MM.1S (cell line): ENCODE results near the gene COA4.

Experiments
- DNase-seq: peaks from one replicate; pipeline ENCODE4 v3.0.0-alpha.2; 2015
- H2AFZ ChIP-seq: fragments of 300-600 bp; sonication (generic); 2 replicates; pipeline ENCODE4 v1.6.0; 2016; ENCODE audit warnings: antibody characterized with exemption, low read length
- H3F3A ChIP-seq: fragments of 300-600 bp; sonication (generic); 2 replicates; pipeline ENCODE4 v1.6.1; 2016; ENCODE audit warnings: mild to moderate bottlenecking, antibody characterized with exemption, low read length, moderate library complexity, mixed read lengths; ENCODE audit not compliant: insufficient read depth
- H3K27ac ChIP-seq: fragments of 300-600 bp; sonication (generic); 2 replicates; pipeline ENCODE4 v1.5.1; 2016; ENCODE audit warnings: mild to moderate bottlenecking, low read length
- H3K27me3 ChIP-seq: fragments of 300-600 bp; sonication (generic); replicated peaks from 2 replicates; pipeline ENCODE4 v1.6.0; 2016; ENCODE audit warnings: low read length; ENCODE audit not compliant: insufficient read depth
- H3K36me3 ChIP-seq: fragments of 300-600 bp; sonication (generic); replicated peaks from 2 replicates; pipeline ENCODE4 v1.6.1; 2016; ENCODE audit warnings: mild to moderate bottlenecking, low read length, mixed read lengths; ENCODE audit not compliant: insufficient read depth
- H3K4me1 ChIP-seq: fragments of 300-600 bp; sonication (generic); 2 replicates; pipeline ENCODE4 v1.6.1; 2016; ENCODE audit warnings: low read length, mixed read lengths
- H3K4me2 ChIP-seq: fragments of 300-600 bp; sonication (generic); 2 replicates; pipeline ENCODE4 v1.6.0; 2016; ENCODE audit warnings: low read depth, low read length
- H3K4me3 ChIP-seq: fragments of 300-600 bp; sonication (generic); 2 replicates; pipeline ENCODE4 v1.5.1; 2016; ENCODE audit warnings: low read length, mixed read lengths
- H3K79me2 ChIP-seq: fragments of 300-600 bp; sonication (generic); 2 replicates; pipeline ENCODE4 v1.6.1; 2016; ENCODE audit warnings: mixed run types, low read length, mixed read lengths
- H3K9ac ChIP-seq: fragments of 300-600 bp; sonication (generic); 2 replicates; pipeline ENCODE4 v1.6.1; 2016; ENCODE audit warnings: low read length, mixed read lengths
- H3K9me2 ChIP-seq: fragments of 300-600 bp; sonication (generic); replicated peaks from 2 replicates; pipeline ENCODE4 v1.6.1; 2016; ENCODE audit warnings: mild to moderate bottlenecking, low read length, mixed read lengths; ENCODE audit not compliant: insufficient read depth
- H3K9me3 ChIP-seq: fragments of 300-600 bp; sonication (generic); replicated peaks from 2 replicates; pipeline ENCODE4 v1.6.1; 2016; ENCODE audit warnings: mild to moderate bottlenecking, low read length, mixed read lengths; ENCODE audit not compliant: insufficient read depth
- H4K20me1 ChIP-seq: fragments of 300-600 bp; sonication (generic); 2 replicates; pipeline ENCODE4 v1.6.1; 2016; ENCODE audit warnings: mild to moderate bottlenecking, low read length, moderate library complexity, mixed read lengths; ENCODE audit not compliant: insufficient read depth
- EZH2 ChIP-seq: fragments of 300-600 bp; sonication (generic); optimal IDR thresholded peaks from 2 replicates; pipeline ENCODE3; 2017; ENCODE audit warnings: low read depth, mild to moderate bottlenecking, antibody characterized with exemption, low read length, mixed read lengths
- EZH2phosphoT487 ChIP-seq: fragments of 300-600 bp; sonication (generic); IDR thresholded peaks from 2 replicates; pipeline ENCODE4 v1.6.1; 2018; ENCODE audit warnings: antibody characterized with exemption, low read length
- TF ChIP-seq, protein P1 (sequence below): fragments of 300-600 bp; sonication (generic); IDR thresholded peaks from 2 replicates; pipeline ENCODE4 v1.5.1; 2016; ENCODE audit warnings: antibody characterized with exemption, low read length, mixed read lengths

Gene COA4

DNA sequence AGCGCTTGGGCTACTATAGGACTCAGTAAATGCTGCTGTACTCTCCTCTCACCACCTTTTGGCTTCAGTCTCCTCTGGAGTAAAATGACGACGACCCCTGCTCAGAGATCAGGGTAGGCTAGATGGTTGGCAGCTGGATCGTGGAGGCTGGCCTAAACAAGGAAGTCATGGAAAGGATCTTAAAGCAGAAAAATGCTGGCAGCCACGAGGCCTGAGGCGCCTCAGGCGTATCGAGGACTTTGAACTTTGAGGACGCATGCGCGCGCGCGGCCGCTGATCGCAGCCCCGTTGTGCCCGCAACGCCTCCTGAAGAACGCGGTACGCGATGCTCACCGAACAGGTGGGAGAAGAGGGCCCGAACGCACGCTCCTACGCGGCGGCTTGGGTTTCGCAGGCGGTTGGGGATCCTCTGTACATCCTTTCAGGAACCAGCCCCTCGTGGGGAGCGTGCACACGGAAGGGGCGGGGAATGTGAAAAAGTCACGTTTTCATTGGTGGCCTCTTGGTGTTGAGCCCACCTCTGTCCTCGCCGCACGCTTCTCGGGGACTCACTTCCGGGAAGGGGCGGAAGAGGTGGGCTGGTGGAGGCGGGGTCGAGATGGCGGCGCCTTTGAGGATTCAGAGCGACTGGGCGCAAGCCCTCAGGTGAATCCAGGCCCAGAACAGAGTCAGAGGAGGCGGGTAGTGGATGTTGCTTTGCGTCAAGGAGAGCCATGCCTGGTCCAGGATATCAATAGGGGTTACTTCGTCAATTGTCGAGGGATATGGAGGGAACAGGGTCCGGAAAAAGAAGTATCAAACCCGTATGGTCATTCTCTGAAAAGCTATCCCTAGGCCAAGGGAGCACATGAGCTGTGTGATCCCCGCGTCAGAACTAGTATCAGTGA, at the start of gene COA4, which contains the start of gene PAAF1:
TSS of gene COA4 (minus strand) at position 423 of the 887 bp plus-strand sequence. CDS start 3,468 bp downstream, outside the sequence.
TSS of gene PAAF1 (plus strand) at position 576 of the 887 bp plus-strand sequence. CDS start at position 599, 23 bp downstream.
- Histone ChIP-seq H3K9me2 (no peaks in the 10 kb centered on the region), H4K20me1 (no peaks in the 10 kb centered on the region), H3K4me3 (peak within 1 kb of the TSS; percentile 72), H3K9ac (peak within 1 kb of the TSS; percentile 83), H3K27ac (peak within 1 kb of the TSS; percentile 79), H3K36me3 (0 out of 2 replicates have a peak, but pooled peaks cover 3% of the 10 kb centered on the region), H3K4me2 (peak within 1 kb of the TSS; percentile 92), H3K27me3 (no peaks in the 10 kb centered on the region), H3K79me2 (peaks cover 53% of the 10 kb centered on the region), H3F3A (peaks cover 7% of the 10 kb centered on the region), H2AFZ (peak within 1 kb of the TSS; percentile 93), H3K4me1 (peaks cover 16% of the 10 kb centered on the region), H3K9me3 (no peaks in the 10 kb centered on the region)
- DNase-seq: peak; percentile 98
- TF ChIP-seq EZH2: no peak
- TF ChIP-seq, protein P1, sequence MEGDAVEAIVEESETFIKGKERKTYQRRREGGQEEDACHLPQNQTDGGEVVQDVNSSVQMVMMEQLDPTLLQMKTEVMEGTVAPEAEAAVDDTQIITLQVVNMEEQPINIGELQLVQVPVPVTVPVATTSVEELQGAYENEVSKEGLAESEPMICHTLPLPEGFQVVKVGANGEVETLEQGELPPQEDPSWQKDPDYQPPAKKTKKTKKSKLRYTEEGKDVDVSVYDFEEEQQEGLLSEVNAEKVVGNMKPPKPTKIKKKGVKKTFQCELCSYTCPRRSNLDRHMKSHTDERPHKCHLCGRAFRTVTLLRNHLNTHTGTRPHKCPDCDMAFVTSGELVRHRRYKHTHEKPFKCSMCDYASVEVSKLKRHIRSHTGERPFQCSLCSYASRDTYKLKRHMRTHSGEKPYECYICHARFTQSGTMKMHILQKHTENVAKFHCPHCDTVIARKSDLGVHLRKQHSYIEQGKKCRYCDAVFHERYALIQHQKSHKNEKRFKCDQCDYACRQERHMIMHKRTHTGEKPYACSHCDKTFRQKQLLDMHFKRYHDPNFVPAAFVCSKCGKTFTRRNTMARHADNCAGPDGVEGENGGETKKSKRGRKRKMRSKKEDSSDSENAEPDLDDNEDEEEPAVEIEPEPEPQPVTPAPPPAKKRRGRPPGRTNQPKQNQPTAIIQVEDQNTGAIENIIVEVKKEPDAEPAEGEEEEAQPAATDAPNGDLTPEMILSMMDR: no peak
- TF ChIP-seq EZH2phosphoT487: no peak

DNA sequence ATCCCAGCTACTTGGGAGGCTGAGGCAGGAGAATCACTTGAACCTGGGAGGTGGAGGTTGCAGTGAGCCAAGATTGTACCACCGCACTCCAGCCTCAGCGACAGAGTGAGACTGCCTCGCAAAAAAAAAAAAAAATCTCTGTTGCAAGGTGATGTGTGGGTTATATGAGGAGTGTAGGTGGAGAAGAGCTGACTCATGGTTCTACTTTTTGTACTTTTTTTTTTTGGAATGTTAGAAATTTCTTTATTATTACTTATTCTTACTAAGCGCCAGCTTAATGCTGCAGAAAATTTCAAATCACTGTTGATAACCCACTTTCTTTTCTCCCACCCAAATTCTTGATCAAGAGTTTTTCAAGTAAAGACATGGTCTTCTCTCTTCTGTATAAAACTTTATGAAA, 44.5 kb upstream of the COA4 start:
- H4K20me1 ChIP-seq: no peaks in the 10 kb centered on the region
- no peaks in the 10 kb centered on the region for H3K27me3 ChIP-seq
- H3K27ac ChIP-seq: no peak overlapping the region
- H3K9ac ChIP-seq: no peak overlapping the region
- DNase-seq: no peak
- H3K4me3 ChIP-seq: no peak overlapping the region
- no peak overlapping the region for H3K4me2 ChIP-seq
- no peaks in the 10 kb centered on the region for H3K4me1 ChIP-seq
- no peaks in the 10 kb centered on the region for H3K79me2 ChIP-seq
- no peaks in the 10 kb centered on the region for H3K9me2 ChIP-seq
- H2AFZ ChIP-seq: no peak overlapping the region
- H3K9me3 ChIP-seq: no peaks in the 10 kb centered on the region
- H3F3A ChIP-seq: no peaks in the 10 kb centered on the region
- TF ChIP-seq EZH2phosphoT487: no peak
- TF ChIP-seq, protein P1: no peak
- TF ChIP-seq EZH2: no peak
- H3K36me3 ChIP-seq: no peaks in the 10 kb centered on the region

DNA sequence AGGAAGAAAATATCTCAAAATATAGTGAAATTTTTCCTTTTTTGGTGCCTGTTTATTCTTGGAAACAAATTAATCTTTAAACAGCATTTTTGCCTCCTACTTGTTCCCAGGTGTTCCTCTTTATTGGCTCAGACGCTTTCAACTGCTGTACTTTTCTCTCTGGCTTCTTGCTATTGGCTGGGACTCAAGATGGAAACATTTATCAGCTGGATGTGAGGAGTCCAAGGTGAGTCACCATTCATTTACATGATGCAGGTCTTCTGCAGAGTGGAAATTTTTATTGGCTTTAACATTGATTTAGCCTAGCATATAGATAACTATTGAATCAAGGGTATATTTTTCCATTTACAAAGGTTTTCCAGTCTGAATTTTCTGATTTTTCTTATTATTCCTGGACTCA, 39.8 kb upstream of the COA4 start:
- TF ChIP-seq EZH2phosphoT487: no peak
- TF ChIP-seq EZH2: no peak
- Histone ChIP-seq H3K9me2 (no peaks in the 10 kb centered on the region), H3F3A (no peaks in the 10 kb centered on the region), H3K79me2 (no peaks in the 10 kb centered on the region), H3K27me3 (no peaks in the 10 kb centered on the region), H3K27ac (no peak overlapping the region), H3K36me3 (no peaks in the 10 kb centered on the region), H3K4me3 (no peak overlapping the region), H3K9me3 (no peaks in the 10 kb centered on the region), H2AFZ (no peak overlapping the region), H4K20me1 (no peaks in the 10 kb centered on the region), H3K4me2 (no peak overlapping the region), H3K9ac (no peak overlapping the region), H3K4me1 (no peaks in the 10 kb centered on the region)
- DNase-seq: no peak
